ENCODE measurements around the gene ANGEL2.
"Not testable (repeated sequence)": the region's sequence is repeated elsewhere in the genome, so short reads cannot be mapped to it uniquely, and the experiment has no call there.

The ANGEL2 gene, protein sequence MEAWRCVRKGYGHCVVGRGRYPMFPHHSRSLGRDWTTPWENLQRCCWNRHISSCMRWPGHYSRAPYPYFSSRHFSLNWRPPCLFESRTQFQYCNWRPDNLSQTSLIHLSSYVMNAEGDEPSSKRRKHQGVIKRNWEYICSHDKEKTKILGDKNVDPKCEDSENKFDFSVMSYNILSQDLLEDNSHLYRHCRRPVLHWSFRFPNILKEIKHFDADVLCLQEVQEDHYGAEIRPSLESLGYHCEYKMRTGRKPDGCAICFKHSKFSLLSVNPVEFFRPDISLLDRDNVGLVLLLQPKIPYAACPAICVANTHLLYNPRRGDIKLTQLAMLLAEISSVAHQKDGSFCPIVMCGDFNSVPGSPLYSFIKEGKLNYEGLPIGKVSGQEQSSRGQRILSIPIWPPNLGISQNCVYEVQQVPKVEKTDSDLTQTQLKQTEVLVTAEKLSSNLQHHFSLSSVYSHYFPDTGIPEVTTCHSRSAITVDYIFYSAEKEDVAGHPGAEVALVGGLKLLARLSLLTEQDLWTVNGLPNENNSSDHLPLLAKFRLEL

DNA sequence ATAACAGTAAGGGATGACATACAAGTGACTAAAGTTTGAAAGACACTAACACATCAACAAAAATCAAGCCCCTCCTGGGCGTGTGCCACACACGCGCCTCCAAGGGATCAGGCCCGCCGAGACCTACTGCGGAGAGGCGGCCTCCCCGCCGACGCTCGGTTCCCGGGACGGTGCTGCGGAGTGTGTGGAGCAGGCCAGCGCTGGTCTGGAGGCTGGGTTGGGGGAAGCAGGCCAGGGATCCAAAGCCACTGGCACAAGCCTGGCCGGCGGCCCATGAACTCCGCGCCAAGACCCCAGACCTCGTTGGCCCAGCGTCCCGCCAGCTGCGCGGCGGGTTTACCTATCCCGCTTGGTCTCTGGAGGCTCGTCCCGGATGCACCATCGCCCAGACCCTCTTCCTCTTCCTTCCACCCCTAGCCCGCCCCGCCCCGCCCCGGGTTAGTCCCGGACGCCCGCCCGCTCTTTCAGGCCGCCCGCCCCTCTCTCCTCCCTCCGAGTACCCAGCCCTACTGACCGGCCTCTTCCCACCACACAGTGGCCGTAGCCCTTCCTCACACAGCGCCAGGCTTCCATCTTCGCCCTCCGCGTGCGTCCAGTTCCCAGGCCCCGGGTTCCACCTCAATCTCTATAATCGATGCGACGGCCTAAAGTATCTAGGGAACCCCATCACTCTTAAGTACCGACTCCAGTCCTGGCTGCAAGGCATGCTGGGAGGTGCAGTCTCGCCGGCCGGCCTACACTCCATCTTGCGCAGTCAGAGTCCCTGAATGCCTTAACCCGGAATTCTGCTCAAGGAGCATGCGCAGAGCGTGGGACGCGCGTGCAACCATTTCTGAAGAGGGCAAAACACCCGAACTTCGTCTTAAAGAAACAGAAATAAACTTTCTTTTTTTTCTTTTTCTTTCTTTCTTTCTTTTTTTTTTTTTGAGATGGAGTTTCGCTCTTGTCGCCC, at the start of gene ANGEL2:
ANGEL2 (minus strand) TSS at position 769 of the 952 bp plus-strand sequence; CDS start at position 573, 196 bp downstream.
- peak; percentile 76 to 99 (median 95) for DNase-seq

GRCh38 chr1:213061263-213061662, 45.6 kb upstream of the ANGEL2 start:
- DNase-seq, result no peak

DNA sequence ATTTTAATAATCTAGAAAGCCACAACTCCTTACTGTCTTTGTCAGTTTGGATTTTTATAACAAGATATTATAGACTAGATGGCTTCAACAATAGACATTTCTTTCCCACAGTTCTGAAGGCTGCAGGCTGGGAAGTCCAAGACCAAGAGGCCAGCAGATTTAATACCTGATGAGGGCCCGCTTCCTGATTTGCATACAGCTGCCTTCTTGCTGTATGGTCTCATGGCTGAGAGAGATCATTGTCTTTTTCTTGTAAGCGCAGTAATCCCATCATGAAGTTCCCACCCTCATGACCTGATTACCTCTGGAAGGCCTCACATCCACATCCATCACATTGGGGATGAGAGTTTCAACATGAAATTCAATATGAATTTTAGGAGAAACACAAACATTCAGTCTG, 45.2 kb upstream of the ANGEL2 start:
- DNase-seq, result no peak

DNA sequence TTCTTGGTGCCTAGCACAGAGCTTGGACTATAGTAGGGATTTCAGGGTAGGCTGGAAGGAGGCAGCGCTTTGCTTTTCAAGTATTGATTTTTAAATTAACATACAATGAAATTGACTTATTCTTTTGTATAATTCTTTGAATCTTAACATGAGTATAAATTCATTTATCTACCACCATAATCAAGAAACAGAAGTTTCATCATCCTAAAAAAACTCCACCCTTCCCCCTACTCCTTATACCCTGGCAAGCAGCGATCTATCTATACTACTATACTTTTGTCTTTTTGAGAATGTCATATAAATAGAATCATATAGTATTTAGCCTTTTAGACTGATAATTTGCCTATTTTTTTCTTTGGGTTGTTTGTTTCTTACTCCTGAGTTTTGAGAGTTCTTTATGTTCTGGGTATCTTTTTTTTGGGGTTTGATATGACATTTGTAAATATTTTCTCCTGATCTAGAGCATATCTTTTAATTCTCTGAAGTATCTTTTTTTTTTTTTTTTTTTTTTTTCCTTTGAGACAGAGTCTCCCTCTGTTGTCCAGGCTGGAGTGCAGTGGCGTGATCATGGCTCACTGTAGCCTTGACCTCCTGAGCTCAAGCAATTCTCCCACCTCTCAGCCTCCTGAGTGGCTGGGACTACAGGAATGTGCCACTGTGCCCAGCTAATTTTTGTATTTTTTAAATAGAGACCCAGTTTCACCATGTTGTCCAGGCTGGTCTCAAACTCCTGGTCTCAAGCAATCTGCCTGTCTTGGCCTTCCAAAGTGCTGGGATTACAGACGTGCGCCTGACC, 41.8 kb upstream of the ANGEL2 start:
- no peak for DNase-seq

GRCh38 chr1:213055767-213056166, 40.1 kb upstream of the ANGEL2 start:
- DNase-seq, result no peak

GRCh38 chr1:213054733-213055591, 39.3 kb upstream of the ANGEL2 start:
- DNase-seq, result no peak

DNA sequence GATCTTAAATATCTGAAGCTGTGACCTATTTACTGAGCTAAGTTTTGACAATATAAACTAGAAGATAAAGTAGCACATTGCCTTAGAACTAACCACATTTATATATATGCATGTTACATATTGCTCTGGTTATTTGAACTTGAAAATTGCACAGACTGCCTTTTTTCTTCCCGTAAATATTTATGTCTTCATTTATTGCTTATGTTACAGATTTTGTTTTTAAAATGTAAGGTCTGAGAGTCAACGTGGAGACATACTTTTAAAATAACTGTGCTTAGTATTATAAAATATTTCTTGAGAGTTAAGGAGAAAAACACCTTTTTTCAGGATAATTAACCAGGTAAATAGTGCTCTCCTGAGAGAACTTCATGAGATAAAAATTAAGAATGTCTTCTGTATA, 38.5 kb upstream of the ANGEL2 start:
- DNase-seq, result no peak

DNA sequence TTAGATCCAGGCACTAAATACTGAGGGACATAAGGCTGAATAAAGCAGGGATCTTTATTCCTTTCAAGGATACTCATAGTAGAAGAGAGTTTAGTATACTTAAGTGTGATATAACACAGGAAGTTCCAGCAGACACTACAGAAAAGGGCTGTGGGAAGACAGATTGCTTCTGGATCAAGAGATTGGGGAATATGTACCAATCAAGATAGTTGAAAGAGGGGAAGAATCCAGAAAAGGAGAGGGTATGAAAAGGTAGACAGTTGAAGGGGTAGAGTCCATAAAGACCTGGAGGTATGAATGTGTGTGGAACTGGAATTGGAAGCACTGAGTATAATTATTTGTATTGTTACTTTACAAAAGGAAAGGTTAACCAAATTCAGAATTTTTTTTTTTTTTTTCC, 37.8 kb upstream of the ANGEL2 start:
- no peak for DNase-seq

DNA sequence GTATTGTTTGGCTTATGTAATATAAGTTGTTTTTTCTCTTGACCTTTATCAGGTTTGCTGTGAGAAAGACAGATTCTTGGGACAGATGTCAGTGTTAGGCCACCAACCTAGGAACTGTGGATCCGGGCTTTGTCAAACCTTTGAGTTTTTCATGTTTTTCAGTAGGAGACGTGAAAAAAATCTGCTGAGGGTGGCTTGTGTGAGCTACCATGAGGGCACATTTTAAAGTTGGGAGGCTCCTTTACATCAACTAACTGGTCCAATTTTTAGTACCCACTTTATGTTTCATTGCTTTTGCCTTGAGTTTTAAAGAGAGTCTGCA, 36.2 kb upstream of the ANGEL2 start:
- no peak for DNase-seq

DNA sequence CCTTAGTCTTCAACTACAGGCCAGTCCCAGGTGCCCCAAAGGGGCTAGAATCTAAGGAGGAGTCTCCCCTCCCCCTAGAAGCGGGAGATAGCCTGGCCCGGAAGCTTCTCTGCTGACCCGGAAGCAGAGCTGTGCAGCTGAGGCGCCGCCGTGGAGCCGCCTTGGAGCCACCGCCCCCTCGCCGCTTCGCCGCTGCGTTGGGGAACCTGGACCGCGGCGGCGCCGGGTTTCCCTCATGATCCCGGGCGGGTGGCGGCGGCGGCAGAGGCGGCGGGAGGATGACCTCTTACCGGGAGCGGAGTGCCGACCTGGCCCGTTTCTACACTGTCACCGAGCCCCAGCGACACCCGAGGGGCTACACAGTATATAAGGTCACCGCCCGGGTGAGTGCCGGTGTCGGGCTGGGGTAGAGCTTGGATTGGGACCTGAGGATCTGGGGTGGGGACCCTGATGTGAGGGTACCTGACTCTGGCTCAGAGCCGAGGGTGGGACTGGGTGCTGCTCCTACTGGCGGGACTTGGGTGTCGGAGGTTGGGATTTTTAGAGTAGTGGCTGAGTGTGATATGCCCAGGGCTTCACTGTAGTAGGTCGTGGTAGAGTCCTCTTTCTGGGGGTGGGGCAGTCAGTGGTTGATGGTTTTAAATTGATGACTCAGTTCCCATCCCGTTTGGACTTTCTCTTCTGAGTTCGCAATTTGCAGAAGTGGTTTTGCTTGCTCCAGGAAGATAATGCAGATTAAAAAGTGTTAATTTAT, 35.6 kb upstream of the ANGEL2 start, which contains the start of gene RPS6KC1:
RPS6KC1 (plus strand) TSS at position 115 of the 754 bp plus-strand sequence; CDS start at position 279, 164 bp downstream.
- DNase-seq, result peak; percentile 25 to 89 (median 70)

- DNase-seq, result no peak
These were observed 35.1 kb upstream of the ANGEL2 start for GRCh38 chr1:213050745-213051126.

GRCh38 chr1:213049232-213049631, 33.6 kb upstream of the ANGEL2 start:
- DNase-seq, result no peak

- not testable (repeated sequence) for DNase-seq
These were observed 29.9 kb upstream of the ANGEL2 start for GRCh38 chr1:213045321-213046226.

- DNase-seq, result no peak
These were observed 25.8 kb upstream of the ANGEL2 start for GRCh38 chr1:213041443-213041842.

GRCh38 chr1:213035573-213035972, 19.9 kb upstream of the ANGEL2 start:
- no peak for DNase-seq

DNA sequence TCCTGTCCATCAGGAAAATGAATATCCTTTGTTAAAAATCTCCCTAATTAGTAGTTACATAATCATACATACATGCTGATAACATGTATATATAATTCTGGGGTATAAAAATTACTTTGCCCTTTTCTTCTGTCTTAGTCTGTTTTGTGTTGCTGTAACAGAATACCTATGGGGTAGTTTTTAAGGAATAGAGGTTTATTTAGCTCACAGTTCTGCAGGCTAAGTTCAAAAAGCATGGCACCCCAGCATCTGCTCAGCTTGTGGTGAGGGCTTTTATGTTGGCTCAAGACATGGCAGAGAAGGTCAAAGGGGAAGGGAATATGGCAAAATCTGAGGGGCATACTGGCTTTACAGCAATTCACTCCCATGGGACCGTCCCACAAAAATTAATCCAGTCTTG, 19.0 kb upstream of the ANGEL2 start:
- no peak for DNase-seq

DNA sequence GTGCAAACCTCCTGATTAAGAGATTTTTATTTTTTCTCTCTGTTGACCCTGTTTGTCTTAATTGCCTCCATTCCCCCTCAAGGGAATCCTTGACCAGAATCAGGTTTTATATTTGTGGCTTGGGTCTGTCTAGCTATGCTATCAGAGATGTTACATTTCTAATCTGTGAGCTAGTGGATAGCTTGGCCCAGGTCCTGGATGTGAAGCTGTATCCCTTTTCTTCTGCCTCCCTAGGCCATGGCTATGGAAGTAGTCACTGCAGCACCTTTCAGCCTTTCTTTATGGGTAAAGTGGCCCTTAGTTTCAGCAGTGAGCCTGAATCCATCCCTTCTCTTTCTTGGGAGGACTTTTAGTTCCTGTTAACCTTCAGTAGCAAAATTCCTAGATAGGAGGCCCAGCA, 17.0 kb upstream of the ANGEL2 start:
- no peak for DNase-seq

- not testable (repeated sequence) for DNase-seq
These were observed 11.4 kb upstream of the ANGEL2 start for GRCh38 chr1:213027024-213027423.

Data from amygdala (tissue), 56 donors.